EL (cell line): ENCODE data around the gene NEU3.
"Not testable (repeated sequence)": the region's sequence is repeated elsewhere in the genome, so short reads cannot be mapped to it uniquely, and the experiment has no call there.

ENCODE experiments used
- DNase-seq: peaks from one replicate; pipeline ENCODE4 v3.0.0-alpha.2; 2016

NEU3 gene

DNA sequence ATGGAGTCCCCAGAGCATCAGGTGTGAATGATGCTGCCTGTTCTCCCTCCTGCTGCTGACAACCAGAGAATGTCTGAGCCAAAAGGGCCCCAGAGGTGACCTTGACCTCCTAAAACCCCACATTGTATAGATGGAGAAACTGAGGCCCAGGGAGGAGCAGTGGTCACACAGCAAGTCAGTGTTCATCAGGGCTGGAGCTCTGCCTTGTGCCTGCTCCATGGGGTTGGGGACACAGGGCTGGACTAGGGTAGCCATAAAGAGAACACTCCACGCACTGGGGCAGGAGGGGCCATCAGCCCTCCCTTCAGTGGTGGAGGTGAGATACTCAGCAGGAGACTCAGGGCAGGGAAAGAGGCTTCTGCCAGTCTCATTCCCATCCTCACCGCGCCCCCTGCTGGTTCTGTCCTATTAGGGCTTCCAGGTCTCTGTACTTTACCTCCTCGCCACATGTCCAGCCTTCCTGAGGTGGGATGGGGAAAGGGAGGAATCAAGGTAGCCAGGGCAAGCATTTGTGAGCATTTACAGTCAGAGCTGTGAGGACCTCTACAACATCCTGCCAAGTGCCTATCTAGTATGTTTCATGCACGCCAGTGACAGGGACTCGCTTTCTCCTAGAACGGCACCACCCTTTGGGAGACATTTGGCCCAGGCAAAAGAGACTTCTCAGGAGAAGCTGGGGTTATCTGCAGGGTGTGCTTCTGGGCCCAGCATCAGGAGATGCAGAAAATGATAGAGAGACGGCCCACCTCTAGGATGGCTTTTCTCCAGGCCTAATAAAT lies 43.2 kb downstream of the NEU3 start:
- DNase-seq = peak; percentile 75

GRCh38 chr11:75032550-75032935 lies 43.8 kb downstream of the NEU3 start:
- DNase-seq = no peak

DNA sequence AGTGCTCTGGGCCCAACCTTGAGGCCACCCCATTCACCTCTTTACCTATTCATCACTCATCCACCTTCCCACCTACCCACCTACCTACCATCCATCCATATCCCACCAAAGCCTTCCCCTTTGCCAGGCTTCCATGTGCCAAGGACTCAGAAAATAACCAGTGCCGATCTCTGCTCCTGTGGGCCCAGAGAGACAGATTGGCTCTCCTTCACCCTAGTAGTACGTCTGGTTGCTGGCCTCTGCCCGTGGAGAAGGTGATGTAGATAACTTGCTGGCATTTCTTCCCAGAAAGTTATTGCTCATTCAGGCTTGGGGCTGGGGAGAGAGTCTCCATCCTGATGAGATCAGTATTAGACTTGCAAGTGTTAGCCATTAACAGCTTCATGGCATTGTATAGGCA lies 45.2 kb downstream of the NEU3 start:
- DNase-seq = no peak

DNA sequence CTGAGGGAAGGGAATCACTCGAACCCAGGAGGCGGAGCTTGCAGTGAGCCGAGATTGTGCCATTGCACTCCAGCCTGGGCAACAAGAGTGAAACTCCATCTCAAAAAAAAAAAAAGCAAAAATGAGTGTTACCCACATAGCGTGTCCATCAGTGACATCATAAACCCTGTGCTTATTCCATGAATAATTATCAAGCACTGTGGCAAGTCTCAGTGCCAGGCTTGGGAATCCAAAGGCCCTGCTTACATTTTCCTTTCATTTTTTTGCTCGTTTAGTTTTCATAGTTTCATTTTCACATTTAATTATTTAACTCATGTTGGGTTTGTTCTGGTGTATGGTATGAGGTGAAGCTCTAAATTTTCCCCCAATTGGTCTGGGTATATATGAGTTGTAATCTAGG lies 46.5 kb downstream of the NEU3 start:
- no peak for DNase-seq

GRCh38 chr11:75035911-75036565 lies 47.3 kb downstream of the NEU3 start:
- peak; percentile 64 for DNase-seq

DNA sequence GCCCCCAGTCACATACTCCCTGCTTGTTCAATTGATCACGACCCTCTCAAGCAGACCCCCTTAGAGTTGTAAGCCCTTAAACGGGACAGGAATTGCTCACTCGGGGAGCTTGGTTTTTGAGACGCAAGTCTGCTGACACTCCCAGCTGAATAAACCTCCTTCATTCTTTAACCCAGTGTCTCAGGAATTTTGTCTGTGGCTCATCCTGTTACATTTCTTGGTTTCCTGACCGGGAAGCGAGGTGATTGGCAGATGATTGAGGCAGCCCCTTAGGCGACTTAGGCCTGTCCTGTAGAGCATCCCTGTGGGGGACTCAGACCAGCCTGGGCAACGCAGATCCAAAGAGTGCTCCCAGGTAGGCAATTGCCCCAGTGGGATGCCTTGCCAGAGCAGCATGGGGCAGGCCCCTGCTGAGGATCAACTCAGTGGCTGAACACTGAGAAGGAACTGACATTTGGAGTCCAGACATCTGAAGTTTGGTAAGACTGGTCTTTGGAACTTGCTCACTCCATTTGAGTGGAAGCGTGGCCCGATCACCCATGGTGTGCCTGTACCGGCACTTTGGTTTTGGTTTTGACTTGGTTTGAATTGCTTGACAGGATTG lies 51.5 kb downstream of the NEU3 start:
- DNase-seq = no peak

GRCh38 chr11:75041263-75041662 lies 52.5 kb downstream of the NEU3 start:
- no peak for DNase-seq

DNA sequence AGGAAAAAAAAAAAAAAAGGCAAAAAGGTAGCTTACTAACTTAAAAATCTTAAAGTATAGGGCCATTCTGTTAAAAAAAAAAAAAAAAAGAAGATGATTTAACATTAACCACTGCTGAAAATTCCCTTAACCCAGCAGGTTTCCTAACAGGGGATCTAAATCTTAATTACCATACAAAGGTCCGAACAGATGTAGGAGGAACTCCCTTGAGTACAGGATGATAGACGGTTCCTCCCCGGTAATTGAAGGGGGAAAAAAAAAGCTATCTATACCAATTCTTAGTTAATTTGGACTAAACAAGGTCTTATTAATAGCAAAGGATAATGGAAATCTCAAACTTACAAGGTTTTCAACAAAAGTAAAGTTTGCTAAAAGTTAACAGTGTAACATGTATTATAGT lies 53.1 kb downstream of the NEU3 start:
- DNase-seq = not testable (repeated sequence)

DNA sequence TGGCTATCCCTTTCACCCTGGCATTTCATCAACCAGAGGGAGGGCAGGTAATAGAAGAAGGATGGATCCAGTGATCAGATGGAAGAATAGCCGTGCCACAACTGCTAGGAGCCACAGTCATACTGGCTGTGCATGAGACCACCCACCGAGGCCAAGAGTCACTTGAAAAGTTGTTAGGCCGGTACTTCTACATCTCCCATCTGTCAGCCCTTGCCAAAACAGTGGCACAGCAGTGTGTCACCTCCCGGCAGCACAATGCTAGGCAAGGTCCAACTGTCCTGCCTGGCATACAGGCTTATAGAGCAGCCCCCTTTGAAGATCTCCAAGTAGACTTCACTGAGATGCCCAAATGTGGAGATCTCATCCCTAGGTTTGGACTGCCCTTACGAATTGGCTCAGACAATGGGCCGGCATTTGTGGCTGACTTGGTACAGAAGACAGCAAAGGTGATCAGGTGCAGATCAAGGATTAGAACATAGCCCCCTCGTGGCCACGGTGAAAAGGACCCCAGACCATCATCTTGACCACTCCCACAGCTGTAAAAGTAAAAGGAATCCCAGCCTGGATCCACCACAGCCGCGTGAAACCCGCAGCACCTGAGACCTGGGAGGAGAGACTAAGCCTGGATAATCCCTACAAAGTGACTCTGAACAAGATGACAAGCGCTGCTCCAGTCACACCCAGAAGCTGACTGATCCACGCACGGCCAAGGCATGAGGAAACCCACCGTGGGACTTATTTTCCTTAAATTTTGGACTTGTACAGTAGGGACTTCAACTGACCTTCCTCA lies 55.8 kb downstream of the NEU3 start:
- DNase-seq = not testable (repeated sequence)

DNA sequence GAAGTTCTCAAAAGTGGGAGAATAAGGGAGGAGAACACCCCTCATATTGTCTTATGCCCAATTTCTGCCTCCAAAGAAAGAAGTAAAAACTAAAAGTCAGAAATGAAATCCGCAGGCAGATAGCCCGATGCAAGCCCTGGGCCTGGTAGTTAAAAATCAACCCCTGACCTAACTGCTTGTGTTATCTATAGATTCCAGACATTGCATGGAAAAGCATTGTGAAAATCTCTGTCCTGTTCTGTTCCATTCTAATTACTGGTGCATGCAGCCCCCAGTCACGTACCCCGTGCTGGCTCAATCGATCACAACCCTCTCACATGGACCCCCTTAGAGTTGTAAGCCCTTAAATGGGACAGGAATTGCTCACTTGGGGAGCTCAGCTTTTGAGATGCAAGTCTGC lies 57.9 kb downstream of the NEU3 start:
- DNase-seq = not testable (repeated sequence)

DNA sequence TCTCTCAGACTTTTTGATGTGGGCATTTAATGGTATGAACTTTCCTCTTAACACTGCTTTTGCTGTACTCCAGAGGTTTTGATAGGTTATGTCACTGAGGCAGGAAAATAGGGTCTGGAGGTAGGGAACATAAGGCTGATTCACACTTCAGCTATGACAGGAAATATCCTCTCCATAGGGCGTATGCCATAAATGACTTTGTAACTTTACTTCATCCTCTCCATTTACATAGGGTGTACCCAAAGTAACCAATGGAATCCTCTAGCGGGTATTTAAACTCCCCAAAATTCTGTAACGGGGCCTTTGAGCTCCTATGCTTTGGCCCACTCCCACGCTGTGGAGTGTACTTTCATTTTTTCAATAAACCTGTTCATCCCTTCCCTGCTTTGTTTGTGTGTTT lies 58.5 kb downstream of the NEU3 start:
- no peak for DNase-seq

GRCh38 chr11:75049501-75050266 lies 61.0 kb downstream of the NEU3 start:
- not testable (repeated sequence) for DNase-seq

- DNase-seq = no peak
Measured at GRCh38 chr11:75050516-75050915, 61.8 kb downstream of the NEU3 start.

- DNase-seq = no peak
Measured at GRCh38 chr11:75051043-75051442, 62.3 kb downstream of the NEU3 start.

DNA sequence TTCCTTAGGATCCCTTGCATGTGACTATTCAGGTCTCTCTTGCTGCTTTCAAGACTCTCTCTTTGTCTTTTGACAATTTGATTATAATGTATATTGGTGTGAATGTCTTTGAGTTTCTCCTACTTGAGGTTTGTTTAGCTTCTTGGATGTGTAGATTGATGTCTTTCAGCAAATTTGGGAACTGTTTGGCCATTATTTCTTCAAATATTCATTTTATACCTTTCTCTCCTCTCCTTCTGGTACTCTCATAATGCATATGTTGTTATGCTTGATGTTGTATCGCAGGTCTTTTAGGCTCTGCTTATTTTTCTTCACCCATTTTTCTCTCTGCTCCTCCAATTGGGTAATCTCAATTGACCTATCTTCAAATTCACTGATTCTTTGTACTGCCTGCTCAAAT lies 63.7 kb downstream of the NEU3 start:
- no peak for DNase-seq

DNA sequence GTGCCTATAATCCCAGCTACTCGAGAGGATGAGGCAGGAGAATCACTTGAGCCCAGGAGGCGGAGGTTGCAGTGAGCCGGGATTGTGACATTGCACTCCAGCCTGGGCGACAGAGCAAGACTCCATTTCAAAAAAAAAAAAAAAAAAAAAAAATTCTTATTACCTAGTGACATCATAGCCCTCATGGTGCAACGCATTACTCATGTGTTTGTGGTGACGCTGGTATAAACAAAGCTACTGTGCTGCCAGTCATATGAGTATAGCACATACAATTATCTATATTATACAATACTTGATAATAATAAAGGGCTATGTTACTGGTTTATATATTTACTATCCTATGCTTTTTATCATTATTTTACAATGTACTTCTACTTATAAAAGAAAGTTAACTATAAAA lies 66.8 kb downstream of the NEU3 start:
- DNase-seq = peak; percentile 12

- DNase-seq = no peak
Measured at GRCh38 chr11:75056814-75057213, 68.1 kb downstream of the NEU3 start.

DNA sequence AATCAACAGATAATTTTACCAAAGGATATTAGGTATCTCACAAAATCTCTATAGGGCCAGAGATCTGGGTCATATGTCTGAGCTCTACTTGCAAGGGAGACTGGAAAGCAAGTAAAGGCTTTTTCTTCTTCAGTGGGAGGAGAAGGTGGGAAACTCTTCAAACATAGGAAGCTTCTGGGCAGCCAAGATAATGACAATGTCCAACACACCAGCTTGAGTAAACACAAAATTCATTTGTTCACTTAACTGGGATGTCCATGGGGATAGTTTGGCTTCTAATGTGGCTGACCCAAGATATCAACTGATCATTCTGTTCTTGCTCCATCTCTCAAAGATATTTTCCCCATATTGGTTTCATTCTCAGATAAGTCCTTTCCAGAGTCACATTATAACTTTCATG lies 70.6 kb downstream of the NEU3 start:
- no peak for DNase-seq

DNA sequence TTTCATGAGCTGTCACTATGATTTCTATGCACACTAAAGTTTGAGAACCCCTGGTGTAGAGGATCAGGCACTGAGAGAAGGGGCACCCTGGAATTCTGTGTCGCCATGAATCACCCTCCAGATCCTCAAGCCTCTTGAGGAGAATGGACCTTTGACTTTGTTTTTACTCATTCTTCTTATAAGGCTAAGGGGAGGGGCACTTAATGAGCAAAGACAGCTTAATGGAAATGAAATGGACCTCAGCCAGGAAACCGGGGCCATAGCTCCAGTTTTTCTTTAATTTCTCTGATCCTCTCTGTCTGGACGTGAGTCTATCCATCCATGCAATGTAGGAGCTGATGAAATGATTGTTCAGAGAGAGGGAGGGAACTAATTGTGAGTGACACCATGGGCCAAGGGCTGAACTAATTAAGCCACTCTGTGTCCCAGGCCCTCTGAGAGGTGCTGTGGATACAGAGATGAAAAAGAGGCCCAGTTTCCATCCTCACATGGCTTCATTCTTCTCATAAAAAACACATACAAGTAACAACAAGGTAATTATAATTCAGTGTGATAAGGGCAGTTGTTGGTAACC lies 75.1 kb downstream of the NEU3 start:
- peak; percentile 36 for DNase-seq

- DNase-seq = peak; percentile 58
Measured at GRCh38 chr11:75066061-75066460, 77.3 kb downstream of the NEU3 start.
